Measurements from ENCODE around the gene ACSM4. TPM values are rescaled to one million over a fixed set of nuclear protein-coding genes. Genes with fewer than 3 reads are reported as not detected.

ACSM4 gene
- total and polyA plus RNA-seq, 4 donors, result not detected

DNA sequence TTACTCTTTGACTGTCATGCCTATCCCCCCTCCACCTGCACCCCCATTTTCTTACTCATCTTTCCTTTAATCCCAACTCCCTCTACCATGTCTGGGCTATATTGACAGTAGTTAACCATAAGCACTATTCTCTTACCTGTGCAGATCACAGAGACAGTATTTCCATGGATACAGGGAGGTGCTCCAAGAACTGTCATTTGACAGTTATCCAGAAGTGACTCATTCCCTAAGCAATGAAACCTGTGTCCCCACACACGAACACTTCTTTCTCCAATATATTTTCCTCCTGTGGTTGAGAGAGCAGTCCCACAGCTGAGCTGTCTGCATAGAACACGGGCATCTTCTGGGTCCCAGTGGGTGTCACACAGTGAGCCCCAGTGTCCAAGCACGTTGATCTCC is 71.3 kb downstream of the ACSM4 start:
- DNase-seq (no peak), ATAC-seq (ENCODE audit: low FRiP score) (no peak)
- Histone ChIP-seq H3K36me3 (ENCODE audit: control insufficient read depth in 1 of 2, insufficient read depth in 2 of 2, low read length in 1 of 2) (no peaks in the 10 kb centered on the region), H3K27me3 (ENCODE audit: control insufficient read depth in 1 of 2, insufficient read depth in 2 of 2, low read length in 1 of 2) (peaks cover 0 to 1% of the 10 kb centered on the region in 2 donors), H3K4me1 (ENCODE audit: control insufficient read depth in 1 of 2, insufficient read depth in 2 of 2, low read length in 2 of 2) (no peaks in the 10 kb centered on the region), H3K4me3 (ENCODE audit: low read length in 2 of 2) (no peak overlapping the region), H3K9me3 (ENCODE audit: control insufficient read depth, low read length) (peaks cover 1% of the 10 kb centered on the region), H3K27ac (ENCODE audit: low read depth in 1 of 2, low read length in 2 of 2) (no peak overlapping the region)
- intact Hi-C loops (cut with DNase I), result no loop called here
- 71% methylated on average over 3 of the region's 3 CpGs for WGBS, 2 donors

- peaks cover 1% of the 10 kb centered on the region for H3K9me3 ChIP-seq (ENCODE audit: control insufficient read depth, low read length)
- H3K36me3 ChIP-seq (ENCODE audit: control insufficient read depth in 1 of 2, insufficient read depth in 2 of 2, low read length in 1 of 2), result no peaks in the 10 kb centered on the region
- no peak overlapping the region for H3K27ac ChIP-seq (ENCODE audit: low read depth in 1 of 2, low read length in 2 of 2)
- no peaks in the 10 kb centered on the region for H3K4me1 ChIP-seq (ENCODE audit: control insufficient read depth in 1 of 2, insufficient read depth in 2 of 2, low read length in 2 of 2)
- peaks cover 0 to 1% of the 10 kb centered on the region in 2 donors for H3K27me3 ChIP-seq (ENCODE audit: control insufficient read depth in 1 of 2, insufficient read depth in 2 of 2, low read length in 1 of 2)
- intact Hi-C loops (cut with DNase I), result no loop called here
- H3K4me3 ChIP-seq (ENCODE audit: low read length in 2 of 2), result no peak overlapping the region
- no peak for DNase-seq
- no peak for ATAC-seq (ENCODE audit: low FRiP score)
- WGBS, 2 donors, result 68 to 73% methylated on average over 1 of the region's 1 CpG
Measured at GRCh38 chr12:7376196-7376595, 72.3 kb downstream of the ACSM4 start.

Other genes starting within 250 kb of the ACSM4 start
- gene C1S, start 243.4 kb upstream of the ACSM4 start, total RNA-seq, result 1,000 to 10,000 TPM in 1 of 2 donors, 100 to 1,000 TPM in 1; 490 to 1,087 TPM
- gene C1S, start 243.4 kb upstream of the ACSM4 start, polyA plus RNA-seq, result 100 to 1,000 TPM; 141 to 687 TPM
- gene C1R, start 211.6 kb upstream of the ACSM4 start, total RNA-seq, result 1,000 to 10,000 TPM in 1 of 2 donors, 100 to 1,000 TPM in 1; 769 to 1,570 TPM
- gene C1R, start 211.6 kb upstream of the ACSM4 start, polyA plus RNA-seq, result 1,000 to 10,000 TPM in 1 of 2 donors, 100 to 1,000 TPM in 1; 148 to 1,159 TPM
- gene C1RL, start 194.9 kb upstream of the ACSM4 start, total RNA-seq, result 100 to 1,000 TPM in 1 of 2 donors, 10 to 100 TPM in 1; 82.0 to 139 TPM
- 10 to 100 TPM; 14.5 to 85.1 TPM for gene C1RL, start 194.9 kb upstream of the ACSM4 start, polyA plus RNA-seq
- gene RBP5, start 175.2 kb upstream of the ACSM4 start, total RNA-seq, result 10 to 100 TPM in 1 of 2 donors, 1 to 10 TPM in 1; 6.3 to 13.4 TPM
- 1 to 10 TPM in 1 of 2 donors, not detected in 1; 1.1 TPM for gene RBP5, start 175.2 kb upstream of the ACSM4 start, polyA plus RNA-seq
- gene CLSTN3, start 173.7 kb upstream of the ACSM4 start, total RNA-seq, result 10 to 100 TPM; 34.2 to 77.2 TPM
- 10 to 100 TPM; 12.4 to 15.4 TPM for gene CLSTN3, start 173.7 kb upstream of the ACSM4 start, polyA plus RNA-seq
- 10 to 100 TPM; 37.9 to 45.6 TPM for gene PEX5, start 114.4 kb upstream of the ACSM4 start, total RNA-seq
- 10 to 100 TPM; 25.5 to 29.7 TPM for gene PEX5, start 114.4 kb upstream of the ACSM4 start, polyA plus RNA-seq
- gene CD163L1, start 140.1 kb downstream of the ACSM4 start, total RNA-seq, result 10 to 100 TPM; 10.2 to 39.8 TPM
- 1 to 10 TPM; 1.2 to 4.5 TPM for gene CD163L1, start 140.1 kb downstream of the ACSM4 start, polyA plus RNA-seq
- 100 to 1,000 TPM; 229 to 308 TPM for gene CD163, start 199.7 kb downstream of the ACSM4 start, total RNA-seq
- gene CD163, start 199.7 kb downstream of the ACSM4 start, polyA plus RNA-seq, result 100 to 1,000 TPM in 1 of 2 donors, 10 to 100 TPM in 1; 22.3 to 137 TPM